HepG2 (cell line): ENCODE results near the gene MICAL3. TPM values are rescaled to one million over a fixed set of nuclear protein-coding genes. Genes with fewer than 3 reads are reported as not detected.

Experiments used
- AHR ChIP-seq: IDR thresholded peaks from 2 replicates; pipeline ENCODE4 v1.6.1; 2018; ENCODE audit warnings: missing genetic modification reagents, missing compliant biosample characterization
- AKNA ChIP-seq: sonication (generic); formaldehyde crosslinking; IDR thresholded peaks from 2 replicates; pipeline ENCODE4 v1.4.0; 2020; ENCODE audit warnings: missing genetic modification reagents, borderline replicate concordance
- EP300 ChIP-seq, 3 experiments: sonication (generic) in 1 of 3; formaldehyde crosslinking in 1 of 3; IDR thresholded peaks; 2 replicates each; pipeline versions ENCODE4 v1.5.1 to v1.6.1; 2011 to 2020; ENCODE audit warnings: low read depth in 2 of 3, low read length in 2 of 3, borderline replicate concordance in 1 of 3, improper control_type of control experiment in 1 of 3, mild to moderate bottlenecking in 1 of 3, missing genetic modification reagents in 1 of 3, moderate library complexity in 1 of 3
- FOXK1 ChIP-seq: sonication (generic); formaldehyde crosslinking; IDR thresholded peaks from 2 replicates; pipeline ENCODE4 v1.4.0; 2020; ENCODE audit warnings: low read depth, missing genetic modification reagents, borderline replicate concordance
- FOXM1 ChIP-seq: sonication (generic); formaldehyde crosslinking; IDR thresholded peaks from 2 replicates; pipeline ENCODE4 v1.5.0; 2020; ENCODE audit warnings: missing genetic modification reagents
- HDAC6 ChIP-seq: fragments of 200-600 bp; sonication (generic); IDR thresholded peaks from 2 replicates; pipeline ENCODE4 v1.7.0; 2017; ENCODE audit warnings: mild to moderate bottlenecking, antibody characterized with exemption, low read length, low read depth
- ISL2 ChIP-seq: sonication (generic); formaldehyde crosslinking; IDR thresholded peaks from 2 replicates; pipeline ENCODE4 v1.5.0; 2020; ENCODE audit warnings: missing genetic modification reagents
- LBX2 ChIP-seq: sonication (generic); formaldehyde crosslinking; IDR thresholded peaks from 2 replicates; pipeline ENCODE4 v1.5.0; 2020; ENCODE audit warnings: missing genetic modification reagents, mild to moderate bottlenecking, borderline replicate concordance
- MAFK ChIP-seq, 2 experiments: IDR thresholded peaks in 1 of 2; conservative IDR thresholded peaks in 1 of 2; 2 replicates each; pipeline ENCODE4 v1.6.1; 2011; ENCODE audit warnings: improper control_type of control experiment in 2 of 2, low read length in 2 of 2
- MTF1 ChIP-seq: sonication (generic); formaldehyde crosslinking; IDR thresholded peaks from 2 replicates; pipeline ENCODE4 v1.5.0; 2020; ENCODE audit warnings: missing genetic modification reagents
- RNF219 ChIP-seq: sonication (generic); formaldehyde crosslinking; IDR thresholded peaks from 2 replicates; pipeline ENCODE4 v1.5.0; 2020; ENCODE audit warnings: mild to moderate bottlenecking, missing genetic modification reagents
- SMARCC2 ChIP-seq: fragments of 450-650 bp; IDR thresholded peaks from 2 replicates; pipeline ENCODE4 v1.6.1; 2017; ENCODE audit warnings: antibody characterized with exemption, mild to moderate bottlenecking
- XRCC5 ChIP-seq: fragments of 200-400 bp; formaldehyde crosslinking; optimal IDR thresholded peaks from 2 replicates; pipeline ENCODE3; 2017; ENCODE audit warnings: mild to moderate bottlenecking, low read length
- ZMYM4 ChIP-seq: sonication (generic); formaldehyde crosslinking; IDR thresholded peaks from 2 replicates; pipeline ENCODE4 v1.8.1; 2023; ENCODE audit warnings: mild to moderate bottlenecking, missing genetic modification reagents
- ZNF225 ChIP-seq: sonication (generic); formaldehyde crosslinking; IDR thresholded peaks from 2 replicates; pipeline ENCODE4 v1.4.0; 2020; ENCODE audit warnings: mild to moderate bottlenecking, missing genetic modification reagents
- ZNF253 ChIP-seq: sonication (generic); formaldehyde crosslinking; IDR thresholded peaks from 2 replicates; pipeline ENCODE4 v1.8.0; 2022; ENCODE audit warnings: mild to moderate bottlenecking, missing genetic modification reagents, borderline replicate concordance
- ZNF383 ChIP-seq: sonication (generic); formaldehyde crosslinking; IDR thresholded peaks from 2 replicates; pipeline ENCODE4 v1.4.0; 2020; ENCODE audit warnings: missing genetic modification reagents, mild to moderate bottlenecking, borderline replicate concordance
- ZNF710 ChIP-seq: sonication (generic); formaldehyde crosslinking; IDR thresholded peaks from 2 replicates; pipeline ENCODE4 v1.5.0; 2020; ENCODE audit warnings: mild to moderate bottlenecking, missing genetic modification reagents, borderline replicate concordance
- ZNF713 ChIP-seq: sonication (generic); formaldehyde crosslinking; IDR thresholded peaks from 2 replicates; pipeline ENCODE4 v1.4.0; 2020; ENCODE audit warnings: mild to moderate bottlenecking, missing genetic modification reagents
- ZSCAN12 ChIP-seq: sonication (generic); formaldehyde crosslinking; IDR thresholded peaks from 2 replicates; pipeline ENCODE4 v1.9.0; 2021; ENCODE audit warnings: mild to moderate bottlenecking, missing genetic modification reagents
- polyA plus RNA-seq, 8 experiments: library from polyadenylated mRNA; depleted of rRNA in 3 of 8; stranded (reverse) in 7 of 8; unstranded in 1 of 8; fragments of >200 nt; fragmentation: Illumina TruSeq in 4 of 8; extraction: Trizol in 4 of 8; gene quantifications; 2 replicates each; pipeline versions ENCODE4 v1.2.1 to v1.2.3, GENCODE V29; 2011 to 2016; ENCODE audit warnings: low read depth in 4 of 8, missing spikeins in 1 of 8, mixed read lengths in 1 of 8; ENCODE audit not compliant: insufficient read depth in 1 of 8
- total RNA-seq, 5 experiments: library from RNA; depleted of rRNA; stranded (reverse); fragments of >200 nt; fragmentation: Illumina TruSeq; extraction: Trizol; gene quantifications; 2 replicates each; pipeline ENCODE4 v1.2.3, GENCODE V29; 2016; ENCODE audit warnings: low read depth in 1 of 5

The MICAL3 gene
- total and polyA plus RNA-seq, 2 of the 13 experiments (the other 11 are each of a cell fraction or from before 2014, with no cell fraction given), result 5.3 to 12.5 TPM

GRCh38 chr22:17781319-17782031, 242.9 kb downstream of the MICAL3 start (continued):
- no peak for TF ChIP-seq RNF219 (CRISPR knock-in tag)
- no peak for TF ChIP-seq ZNF713 (CRISPR knock-in tag)
- TF ChIP-seq ZNF383 (CRISPR knock-in tag), result no peak
- no peak for TF ChIP-seq SMARCC2
- no peak for TF ChIP-seq ZNF253
- TF ChIP-seq MTF1 (CRISPR knock-in tag), result no peak
- TF ChIP-seq ISL2 (CRISPR knock-in tag), result no peak
- TF ChIP-seq ZSCAN12 (CRISPR knock-in tag), result no peak
- TF ChIP-seq MAFK (conservative IDR thresholded peaks at IDR 0.05 in 1 of 2, IDR thresholded peaks at IDR 0.05 in 1 of 2; ENCODE audit: low read length in 2 of 2), result 0 out of 4 replicates have a peak, but pooled peaks have one; percentile 5 to 15
- TF ChIP-seq XRCC5, result peak; percentile 57
- no peak for TF ChIP-seq ZNF225 (CRISPR knock-in tag)
- TF ChIP-seq ZMYM4, result no peak
- no peak for TF ChIP-seq FOXM1 (CRISPR knock-in tag)
- no peak for TF ChIP-seq AHR (CRISPR knock-in tag)
- TF ChIP-seq HDAC6, result no peak
- no peak for TF ChIP-seq AKNA (CRISPR knock-in tag)
- no peak for TF ChIP-seq ZNF710 (CRISPR knock-in tag)
- TF ChIP-seq LBX2, result no peak
- no peak for TF ChIP-seq FOXK1 (CRISPR knock-in tag)
- no peak for TF ChIP-seq EP300 (IDR thresholded peaks at IDR 0.05; ENCODE audit: low read depth in 2 of 2, low read length in 2 of 2)
- TF ChIP-seq EP300 (CRISPR knock-in tag; IDR thresholded peaks at IDR 0.05; ENCODE audit: borderline replicate concordance), result no peak; the same call in 1 of the 2 replicates
